ENCODE data around the gene TTLL11.

The TTLL11 gene

DNA sequence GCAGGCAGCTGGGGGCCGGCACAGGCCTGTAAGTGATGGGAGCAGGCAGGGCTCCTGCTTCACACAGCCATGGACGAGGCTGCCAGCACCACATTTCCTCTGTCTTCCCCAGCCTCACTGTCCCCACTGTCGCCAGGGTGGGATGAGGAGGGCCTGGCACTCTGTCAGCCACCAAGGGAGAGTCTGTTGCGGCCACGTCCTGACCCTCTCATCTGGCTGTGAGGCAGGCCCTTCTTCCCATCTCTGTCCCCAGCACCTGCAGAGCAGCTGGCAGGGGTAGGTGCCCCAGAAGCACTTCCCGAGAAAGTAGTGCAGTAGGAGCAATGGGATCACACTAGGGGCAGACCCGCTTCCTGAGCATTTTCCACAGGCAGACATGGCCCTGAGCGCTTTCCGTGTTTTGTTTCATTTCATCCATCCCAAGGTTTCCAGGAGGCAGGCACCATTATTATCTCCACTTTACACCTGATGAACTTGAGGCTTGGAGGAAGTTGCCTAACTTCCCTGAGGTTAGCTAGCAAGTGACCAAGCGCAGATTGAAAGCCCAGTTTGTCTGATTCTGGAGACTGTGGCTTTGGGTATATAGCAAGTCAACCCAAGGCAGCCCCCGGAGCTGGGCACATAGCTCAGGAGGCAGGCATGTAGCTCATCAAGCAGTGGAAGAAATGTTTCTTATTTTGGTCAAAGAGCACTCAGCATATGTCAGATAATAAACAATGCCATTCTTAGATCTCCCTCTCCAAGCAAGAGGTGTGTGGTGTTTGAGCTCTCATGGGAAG lies 239.3 kb downstream of the TTLL11 start:
- no peak for DNase-seq

DNA sequence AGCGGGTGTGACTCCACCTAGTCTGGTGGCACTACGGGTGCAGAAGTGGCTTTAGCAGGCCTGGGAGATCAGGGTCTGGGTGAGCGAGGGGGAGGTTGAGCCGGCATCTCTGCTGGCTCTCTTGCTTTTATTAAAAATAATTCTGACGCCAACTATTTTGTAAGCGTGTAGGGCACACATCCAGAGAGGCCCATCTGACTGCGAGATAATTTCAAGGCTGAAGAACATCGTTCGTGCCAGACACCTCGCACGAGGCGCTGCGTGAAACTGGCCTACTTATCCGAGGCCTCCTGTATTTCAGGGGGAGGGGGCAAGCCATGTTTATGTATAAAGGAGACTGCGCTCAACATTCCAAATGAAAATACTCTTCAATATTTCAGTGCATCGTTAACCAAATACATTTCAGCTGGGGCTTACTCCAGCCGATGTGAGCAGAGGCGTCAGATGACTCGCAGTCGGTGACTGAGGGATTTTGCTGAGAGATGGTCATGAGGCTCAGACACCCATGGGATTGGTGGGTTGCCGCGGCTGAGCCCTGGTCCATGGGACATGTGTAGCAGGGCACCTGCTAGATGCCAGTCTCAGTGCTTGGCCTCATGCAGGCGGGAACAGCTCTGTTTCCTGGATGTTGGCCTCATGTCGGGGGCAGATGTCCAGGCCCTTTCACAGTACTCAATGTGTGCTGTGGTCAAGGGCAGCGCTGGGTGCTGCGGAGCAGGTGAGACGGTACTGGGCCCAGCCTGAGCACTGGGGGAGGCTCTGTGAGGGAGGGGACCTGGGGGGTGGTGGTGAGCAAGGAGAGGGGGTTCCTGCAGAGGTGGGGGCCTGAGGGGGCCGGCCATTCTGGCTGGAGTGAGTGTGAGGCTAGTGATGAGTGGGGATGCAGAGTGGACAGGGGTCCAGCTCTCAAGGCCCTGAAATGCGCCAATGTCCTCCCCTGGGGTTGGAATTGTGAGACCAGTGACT lies 240.2 kb downstream of the TTLL11 start:
- no peak for DNase-seq

DNA sequence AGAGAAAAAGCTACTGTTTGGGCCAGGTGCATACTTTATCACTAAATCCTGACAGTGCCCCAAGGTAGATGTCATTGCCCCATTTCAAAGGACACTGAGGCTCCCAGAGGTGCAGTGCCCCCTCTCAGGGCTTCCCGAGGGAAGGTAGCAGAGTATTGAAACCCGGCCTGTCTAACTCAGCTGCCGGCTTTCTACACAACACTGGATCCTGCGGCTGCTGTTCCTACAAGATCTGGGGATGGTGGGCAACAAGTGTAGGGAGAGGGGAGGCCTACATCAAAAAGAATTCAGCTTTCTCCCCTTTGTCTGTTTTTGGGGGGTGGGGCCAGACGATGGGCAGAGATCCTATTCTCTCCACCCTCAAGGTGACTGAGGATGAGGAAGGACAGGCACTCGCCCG lies 240.9 kb downstream of the TTLL11 start:
- no peak for DNase-seq

DNA sequence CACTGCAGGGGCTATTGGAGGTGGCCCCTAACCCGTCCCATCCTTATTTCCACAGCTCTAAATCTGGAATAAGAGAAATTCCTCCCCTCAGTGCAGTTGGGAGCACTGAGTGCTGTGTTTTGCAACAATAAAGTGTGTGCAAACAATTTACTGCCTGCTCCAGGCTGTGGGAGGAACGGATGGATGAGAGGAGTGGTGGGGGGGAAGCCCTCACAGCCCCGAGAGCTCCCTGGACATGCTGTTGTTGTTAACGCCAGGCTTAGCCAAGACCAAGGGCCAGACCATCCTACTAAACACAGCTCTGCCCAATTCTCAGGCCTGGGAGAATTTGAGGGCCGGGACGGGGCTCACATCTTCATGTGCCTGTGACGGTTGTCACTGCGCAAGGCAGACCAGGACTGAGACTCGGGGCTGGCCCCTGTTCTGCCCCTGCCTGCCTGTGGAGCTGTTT lies 241.4 kb downstream of the TTLL11 start:
- no peak for DNase-seq

DNA sequence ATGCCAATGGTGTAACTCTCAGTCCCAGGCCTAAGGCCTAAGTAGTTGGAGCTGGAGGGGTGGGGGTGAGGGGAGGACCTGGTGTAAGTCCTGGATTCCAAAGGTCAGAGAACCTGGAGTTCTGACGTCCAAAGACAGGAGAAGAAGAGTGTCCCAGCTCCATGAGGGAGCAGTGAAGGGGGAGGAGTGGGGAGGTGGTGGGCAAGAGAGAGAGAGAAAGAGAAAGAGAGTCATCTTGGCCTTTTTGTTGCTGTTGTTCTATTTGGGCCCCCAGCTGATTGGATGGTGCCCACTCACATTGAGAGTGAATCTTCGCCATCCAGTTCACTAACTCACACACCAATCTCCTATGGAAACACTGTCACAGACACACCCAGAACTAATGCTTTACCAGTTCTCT lies 242.7 kb downstream of the TTLL11 start:
- no peak for DNase-seq

DNA sequence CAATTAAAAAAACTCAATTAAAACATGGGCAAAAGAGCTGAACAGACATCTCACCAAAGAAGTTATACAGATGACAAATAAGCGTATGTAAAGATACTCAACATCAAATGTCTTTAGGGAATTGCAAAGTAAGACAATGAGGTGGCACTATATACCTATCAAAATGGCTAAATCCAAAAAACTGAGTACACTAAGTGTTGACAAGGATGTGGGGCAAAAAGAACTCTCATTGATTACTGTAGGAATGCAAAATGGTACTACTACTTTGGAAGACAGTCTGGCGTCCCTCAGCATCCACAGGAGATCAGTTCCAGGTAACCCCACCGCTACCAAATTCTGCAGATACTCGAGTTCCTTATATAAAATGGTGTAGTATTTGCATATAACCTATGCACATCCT lies 243.6 kb downstream of the TTLL11 start:
- no peak for DNase-seq

DNA sequence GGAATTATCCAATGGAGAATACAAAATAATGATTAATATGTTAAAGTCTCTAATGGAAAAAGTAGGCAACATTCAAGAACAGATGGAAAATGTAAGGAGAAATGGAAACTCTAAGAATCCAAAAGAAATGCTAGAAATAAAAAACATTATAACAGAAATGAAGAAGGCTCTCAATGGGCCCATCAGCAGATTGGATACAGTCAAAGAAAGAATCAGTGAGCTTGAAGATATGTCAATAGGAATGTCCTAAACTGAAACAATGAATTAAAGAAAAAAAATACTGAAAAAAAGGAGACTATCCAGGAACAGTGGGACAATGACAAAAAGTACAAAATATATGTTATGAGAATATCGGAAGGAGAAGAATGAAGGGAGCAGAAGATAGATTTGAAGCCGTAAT lies 248.5 kb downstream of the TTLL11 start:
- DNase-seq = no peak

DNA sequence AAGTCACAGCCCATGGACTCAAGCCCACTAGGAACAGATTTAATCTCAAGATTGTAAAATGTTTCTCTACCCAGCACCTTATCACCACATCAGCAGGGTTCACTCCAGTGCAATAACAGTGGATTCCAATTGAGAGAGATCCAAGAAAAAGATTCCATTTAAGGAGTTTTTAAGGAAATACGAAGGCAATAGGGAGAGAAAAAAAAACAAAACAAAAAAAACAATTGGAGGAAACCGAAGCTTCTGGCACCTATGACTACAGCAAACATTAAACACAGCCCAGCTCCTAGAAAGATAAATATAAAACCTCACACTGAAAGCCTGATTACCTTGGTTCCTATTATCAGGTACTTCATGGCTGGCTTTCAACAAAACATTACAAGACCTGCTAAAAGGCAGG lies 249.0 kb downstream of the TTLL11 start:
- no peak for DNase-seq

DNA sequence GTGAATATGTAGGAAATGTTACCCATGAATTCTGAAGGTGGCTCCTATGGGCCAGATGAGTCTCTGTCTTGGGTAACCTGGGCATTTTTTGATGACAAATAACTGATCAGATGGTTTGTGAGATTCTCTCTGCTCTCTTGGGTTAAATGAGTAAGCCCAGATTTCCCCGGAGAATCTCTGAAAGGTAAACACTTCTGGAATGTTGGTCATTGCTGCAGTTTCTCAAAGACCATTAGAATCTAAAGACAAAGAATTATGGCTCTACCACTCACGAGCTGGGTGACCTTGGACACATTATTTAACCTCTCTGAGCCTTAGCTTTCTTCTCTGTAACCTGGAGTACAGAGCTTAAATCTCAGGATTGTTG lies 250.5 kb downstream of the TTLL11 start:
- no peak for DNase-seq

DNA sequence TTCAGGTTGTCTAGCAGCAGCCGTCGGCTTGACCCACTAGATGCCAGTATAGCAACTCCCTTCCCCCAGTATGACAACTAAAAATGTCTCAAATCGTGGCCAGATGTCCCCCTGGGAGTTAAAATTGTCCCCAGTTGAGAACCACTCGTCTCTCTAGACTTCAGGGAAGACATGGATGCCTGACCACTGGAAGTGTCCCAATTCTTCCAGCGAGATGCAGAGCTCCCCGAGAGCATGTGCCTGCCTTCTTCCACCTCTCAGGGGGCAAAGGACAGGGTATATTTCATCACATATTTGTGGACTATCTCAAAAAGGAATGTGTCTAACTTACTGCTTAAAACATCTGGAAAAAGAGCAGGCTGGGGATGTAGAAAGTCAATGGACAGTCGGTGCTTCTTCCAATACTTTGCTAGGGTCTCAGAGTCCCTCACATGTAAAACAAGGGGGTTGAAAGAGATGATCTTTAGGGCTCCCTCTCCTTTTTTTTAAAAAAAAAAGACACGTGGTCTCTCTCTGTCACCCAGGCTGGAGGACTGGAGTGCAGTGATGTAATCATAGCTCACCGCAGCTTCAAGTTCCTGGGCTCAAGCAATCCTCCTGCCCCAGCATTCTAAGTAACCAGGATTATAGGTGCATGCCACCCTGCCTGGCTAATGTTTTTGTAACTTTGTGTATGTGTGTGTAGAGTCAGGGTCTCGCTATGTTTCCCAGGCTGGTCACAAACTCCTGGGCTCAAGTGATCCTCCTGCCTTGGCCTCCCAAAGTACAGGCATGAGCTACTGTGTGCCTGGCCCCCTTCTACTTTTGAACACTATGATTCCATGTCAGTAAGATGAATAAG lies 251.1 kb downstream of the TTLL11 start:
- DNase-seq = no peak

DNA sequence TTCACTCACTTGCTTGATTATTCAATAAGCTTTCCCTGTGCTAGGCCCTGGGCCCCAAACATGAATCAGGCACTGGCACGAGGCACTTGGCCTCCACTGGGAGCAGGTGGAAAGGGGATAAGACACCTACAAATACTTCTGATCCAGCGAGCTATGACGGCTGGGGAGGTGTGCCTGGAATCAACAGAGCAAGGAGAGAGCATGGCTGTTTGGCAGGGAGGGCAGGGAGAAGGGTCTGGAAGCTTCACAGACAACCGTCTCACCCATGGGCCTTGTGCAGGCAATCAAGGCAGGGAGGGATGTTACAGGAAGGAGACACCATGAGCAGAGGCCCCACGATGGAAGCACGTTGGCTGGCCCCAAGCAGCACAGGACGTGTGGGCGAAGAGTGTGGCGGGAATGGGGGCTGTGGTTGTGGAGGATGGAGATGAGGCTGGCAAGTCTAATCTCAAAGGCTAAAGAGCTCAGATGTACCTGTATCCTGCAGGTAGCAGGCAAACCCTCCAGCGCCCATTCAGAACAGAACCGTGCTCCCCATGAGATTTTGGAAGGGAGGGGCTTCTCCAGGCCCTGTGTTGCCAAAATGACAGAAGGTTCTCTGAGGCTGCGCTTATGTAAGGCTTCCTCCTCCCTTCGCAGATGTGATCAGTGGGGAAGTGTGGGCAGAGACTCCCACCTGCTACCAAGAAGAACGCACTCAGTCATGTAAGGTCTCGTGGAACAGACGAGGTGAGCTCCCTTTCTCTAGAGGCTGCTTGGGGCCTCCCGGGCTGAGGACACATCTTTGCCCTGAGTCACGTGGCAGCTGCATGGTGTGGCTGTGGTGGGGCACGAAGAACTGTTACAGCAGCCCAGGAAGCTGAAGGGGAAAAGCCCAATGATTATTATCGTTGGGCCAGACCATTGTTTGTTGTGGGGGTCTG lies 252.0 kb downstream of the TTLL11 start:
- DNase-seq = no peak

DNA sequence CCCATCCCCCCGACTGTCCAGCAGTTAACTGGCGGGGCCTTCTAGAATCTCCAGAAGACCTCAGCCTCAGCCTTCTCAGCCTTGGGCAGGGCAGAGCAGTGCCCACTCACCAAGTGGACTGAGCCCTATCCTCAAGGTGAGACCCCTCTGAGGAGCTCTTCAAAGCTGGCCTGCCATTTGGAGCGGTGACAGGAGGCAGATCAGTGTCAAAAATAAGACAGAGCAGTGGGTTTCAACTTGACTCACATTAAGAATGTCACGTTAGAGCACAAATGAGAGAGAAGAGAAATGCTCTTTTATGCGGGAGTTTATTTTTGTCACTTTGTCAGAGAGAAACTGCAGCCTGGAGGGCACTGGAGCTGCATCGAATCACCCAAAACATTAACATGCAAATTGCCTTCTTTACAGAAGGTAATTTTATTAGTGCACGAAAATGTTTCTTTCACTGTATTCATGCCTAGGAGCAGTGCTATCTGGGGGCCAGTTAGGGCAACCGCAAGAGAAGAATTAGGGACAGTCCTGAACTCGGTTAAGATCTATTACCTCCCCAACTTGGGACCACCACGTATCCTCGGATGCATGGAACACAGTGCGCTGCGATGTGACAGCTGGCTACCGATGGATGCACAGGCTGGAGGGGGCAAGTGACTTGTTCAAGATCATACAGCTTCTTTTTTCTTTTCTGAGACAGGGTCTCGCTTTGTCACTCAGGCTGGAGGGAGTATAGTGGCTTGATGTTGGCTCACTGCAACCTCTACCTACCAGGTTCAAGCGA lies 253.2 kb downstream of the TTLL11 start:
- DNase-seq = no peak

DNA sequence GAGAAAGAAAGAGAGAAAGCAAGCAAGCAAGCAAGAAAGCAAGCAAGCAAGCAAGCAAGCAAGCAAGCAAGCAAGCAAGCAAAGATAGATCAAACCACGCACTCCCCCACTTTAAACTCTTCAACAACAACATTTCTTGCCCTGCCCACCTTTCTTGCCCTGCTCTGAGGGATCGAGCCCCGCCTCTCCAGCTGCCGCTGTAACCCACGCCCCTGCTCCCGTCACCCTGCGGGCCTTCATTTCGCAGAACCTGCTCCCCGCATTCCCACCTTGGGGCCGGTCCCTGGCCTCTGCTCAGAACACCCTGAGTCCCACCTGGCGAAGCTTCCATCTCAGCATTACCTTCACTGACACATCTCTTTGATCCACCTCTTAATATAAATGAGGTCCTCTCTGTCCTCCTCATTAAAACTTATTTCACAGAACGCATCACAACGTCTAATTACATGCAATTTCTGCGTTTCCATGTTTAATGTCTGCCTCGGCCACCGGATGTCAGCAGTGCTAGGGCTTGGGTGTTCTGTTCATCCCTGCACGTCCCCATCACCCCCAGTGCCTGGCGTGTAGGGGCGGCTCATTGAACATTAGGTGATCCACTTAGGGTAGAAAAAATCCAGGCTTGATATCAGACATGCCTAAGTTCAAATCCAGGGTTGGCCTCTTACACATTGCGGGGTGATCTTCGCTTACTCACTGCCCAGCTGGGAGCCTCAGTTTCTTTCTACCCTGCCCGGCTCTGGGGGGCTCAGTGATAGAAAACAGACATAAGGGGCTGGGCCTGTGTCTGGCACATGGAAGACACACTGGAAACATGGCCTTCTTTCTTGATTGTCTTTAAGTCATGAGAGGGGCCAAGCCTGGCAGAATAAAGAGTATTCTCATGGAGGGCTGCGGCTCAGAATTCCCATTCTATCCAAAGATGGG lies 254.1 kb downstream of the TTLL11 start:
- DNase-seq = no peak

DNA sequence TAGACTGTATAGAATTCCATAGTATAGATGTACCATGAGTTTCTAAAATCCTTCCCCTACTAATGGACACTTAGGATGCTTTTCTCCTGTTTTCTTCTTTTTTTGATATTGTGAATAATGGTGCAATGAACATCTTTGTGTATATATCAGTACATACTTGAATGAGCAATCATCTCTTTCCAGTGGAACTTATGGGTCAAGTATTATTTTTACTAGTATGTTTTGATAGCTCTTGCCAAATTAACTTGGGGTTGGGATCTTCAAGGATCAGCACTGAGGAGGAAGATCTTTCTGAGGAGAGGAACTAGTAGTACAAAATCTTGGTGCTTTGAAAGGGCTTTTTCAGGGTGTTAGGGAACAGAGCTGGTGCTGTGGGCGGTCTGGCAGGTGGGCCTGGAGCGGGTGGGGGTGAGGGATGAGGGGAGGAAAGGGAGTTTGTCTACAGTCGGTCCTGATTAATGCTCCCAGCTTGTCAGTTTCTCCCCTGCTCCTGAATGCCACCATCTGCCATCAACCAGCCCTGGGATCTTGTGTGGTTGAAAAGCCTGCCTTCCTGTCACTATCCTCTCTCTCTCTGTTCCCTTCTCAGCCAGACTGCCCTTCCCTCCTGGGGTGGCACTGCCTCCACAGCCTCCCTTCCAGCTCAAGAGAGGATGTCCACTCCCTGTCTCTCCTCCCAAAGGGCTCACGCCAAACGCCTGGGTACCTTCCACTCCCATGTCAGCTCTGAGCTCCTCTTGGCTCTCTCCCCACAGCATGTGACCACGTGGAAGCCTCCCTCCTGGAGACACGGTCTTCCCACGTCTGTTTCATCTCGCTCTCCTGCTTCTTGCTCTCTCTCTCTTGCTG lies 255.8 kb downstream of the TTLL11 start:
- no peak for DNase-seq

DNA sequence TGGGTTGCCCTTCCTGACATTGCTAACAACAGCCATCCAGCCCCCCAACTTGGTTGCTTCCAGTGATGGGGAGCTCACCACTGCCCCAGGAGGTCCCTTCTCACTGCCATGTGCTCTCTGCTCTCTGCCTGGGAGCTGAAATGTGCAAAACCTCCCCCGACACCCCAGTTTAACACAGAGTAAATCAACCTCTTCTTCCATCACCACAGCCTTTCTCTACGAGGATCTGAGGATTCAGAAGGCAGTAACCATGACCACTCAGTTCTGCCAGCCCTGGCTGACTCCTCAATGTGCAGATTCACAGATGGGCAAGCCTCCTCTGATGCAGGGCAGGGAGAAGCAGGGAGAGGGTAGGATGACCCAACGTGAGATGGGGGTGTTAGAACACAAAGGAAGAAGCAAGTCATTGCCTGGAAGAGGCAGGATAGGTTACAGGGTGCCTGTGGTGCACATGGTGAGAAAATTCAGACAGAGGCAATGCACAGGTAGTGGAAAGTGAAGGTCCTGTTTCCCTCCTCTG lies 256.7 kb downstream of the TTLL11 start:
- DNase-seq = no peak

DNA sequence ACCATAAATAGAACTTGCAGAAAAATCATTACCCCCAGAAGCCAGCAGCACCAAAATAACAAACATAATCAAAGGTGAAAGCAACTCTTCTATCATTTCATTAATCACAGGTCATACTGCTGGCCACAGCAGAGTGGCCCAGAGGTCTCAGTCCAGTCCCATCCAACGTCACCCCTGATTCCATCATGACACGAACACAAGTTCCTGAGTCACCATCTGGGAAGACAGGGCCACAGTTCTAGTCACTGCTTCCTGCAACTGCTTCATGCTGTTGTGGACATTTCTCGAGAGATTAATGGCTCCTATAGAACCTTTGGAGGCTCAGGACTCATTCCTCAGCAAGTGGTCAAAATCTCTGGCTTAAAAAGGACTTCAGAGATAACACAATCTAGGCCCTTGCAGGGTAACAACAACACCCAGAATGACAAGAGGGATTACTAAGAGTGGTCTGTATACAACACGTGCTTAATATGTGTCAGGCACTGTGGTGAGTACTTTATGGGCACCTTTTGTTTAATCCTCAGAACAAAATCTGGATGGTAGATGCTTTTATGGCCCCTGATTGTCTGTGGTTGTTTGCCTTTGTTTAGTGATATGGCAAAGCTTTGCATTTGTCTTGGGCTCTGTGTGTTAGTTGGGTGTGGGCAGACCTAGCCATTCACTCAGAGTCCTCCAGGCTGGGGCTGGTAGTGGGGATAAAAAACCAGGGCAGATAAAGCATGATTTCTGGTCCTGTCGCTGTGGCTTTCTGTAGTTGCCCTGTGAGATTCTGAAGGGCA lies 257.3 kb downstream of the TTLL11 start:
- no peak for DNase-seq

DNA sequence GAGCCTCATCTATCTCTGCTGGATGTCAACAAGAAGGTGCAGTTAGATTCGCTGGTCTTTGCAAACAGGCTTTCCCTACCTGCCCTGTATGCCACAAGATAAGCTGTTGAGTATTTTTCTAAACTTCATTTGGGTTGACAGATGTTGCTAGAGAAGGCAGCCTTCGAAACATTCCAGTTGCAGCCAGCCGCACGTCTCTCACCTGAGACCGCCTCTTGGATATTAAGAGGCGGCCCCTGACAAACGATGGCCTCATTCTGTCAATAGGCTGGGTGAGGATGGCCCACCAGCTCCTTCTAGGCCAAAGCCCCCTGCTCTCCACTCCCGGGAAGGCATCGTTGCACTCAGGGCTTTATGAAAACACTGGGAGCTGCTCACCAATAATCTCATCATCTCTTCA lies 260.0 kb downstream of the TTLL11 start:
- DNase-seq = no peak

Data from right kidney (tissue), 1 donor.